OCI-LY7 (cell line): ENCODE measurements around the gene PTBP3. TPM values are rescaled to one million over a fixed set of nuclear protein-coding genes. Genes with fewer than 3 reads are reported as not detected.

ENCODE experiments used
- BruUV-seq: library from RNA; stranded (reverse); fragments of 400-500 nt; replicated peaks from 2 replicates; lab custom pipeline; 2021; lab: Mats Ljungman, UMichigan
- CTCF ChIA-PET: fragments of 300-600 bp; sonication (Branson Sonifier 250); formaldehyde crosslinking; loops from one replicate; lab custom pipeline; 2022; ENCODE audit warnings: antibody characterized with exemption; ENCODE audit not compliant: unreplicated experiment; lab: Charles Lee
- POLR2A ChIA-PET: fragments of 300-600 bp; sonication (Branson Sonifier 250); formaldehyde crosslinking; loops from one replicate; lab custom pipeline; 2022; ENCODE audit warnings: antibody characterized with exemption; lab: Charles Lee
- DNase-seq: peaks from one replicate; pipeline ENCODE4 v3.0.0-alpha.2; 2015; ENCODE audit warnings: low spot score
- H2AFZ ChIP-seq: fragments of 200-600 bp; sonication (generic), shearing (Covaris generic); 2 replicates; pipeline ENCODE4 v1.6.1; 2014; ENCODE audit warnings: mild to moderate bottlenecking, antibody characterized with exemption, low read length, moderate library complexity
- H3K27ac ChIP-seq: fragments of 200-600 bp; sonication (generic); 2 replicates; pipeline ENCODE4 v1.5.1; 2014; ENCODE audit warnings: mixed run types, low read depth, mild to moderate bottlenecking, moderate library complexity, low read length, inconsistent platforms; ENCODE audit not compliant: poor library complexity, severe bottlenecking
- H3K36me3 ChIP-seq: fragments of 200-600 bp; sonication (generic); 2 replicates; pipeline ENCODE4 v1.6.1; 2014; ENCODE audit warnings: mild to moderate bottlenecking, antibody characterized with exemption, low read length, moderate library complexity, mixed read lengths; ENCODE audit not compliant: insufficient read depth
- H3K4me1 ChIP-seq: fragments of 200-600 bp; sonication (generic); 2 replicates; pipeline ENCODE4 v1.5.1; 2014; ENCODE audit warnings: mild to moderate bottlenecking, low read length; ENCODE audit not compliant: insufficient read depth, poor library complexity, severe bottlenecking
- H3K4me2 ChIP-seq: fragments of 200-600 bp; sonication (generic); 2 replicates; pipeline ENCODE4 v1.6.1; 2014; ENCODE audit warnings: mild to moderate bottlenecking, low read length
- H3K4me3 ChIP-seq: fragments of 200-600 bp; sonication (generic); 2 replicates; pipeline ENCODE4 v1.5.1; 2014; ENCODE audit warnings: mild to moderate bottlenecking, low read depth, low read length; ENCODE audit not compliant: poor library complexity, severe bottlenecking
- H3K79me2 ChIP-seq: fragments of 200-600 bp; sonication (generic); 2 replicates; pipeline ENCODE4 v1.6.1; 2016; ENCODE audit warnings: low read depth, mild to moderate bottlenecking, low read length, moderate library complexity, mixed read lengths; ENCODE audit not compliant: insufficient read depth
- H3K9me2 ChIP-seq: fragments of 200-600 bp; sonication (generic); 2 replicates; pipeline ENCODE4 v1.6.1; 2016; ENCODE audit warnings: mild to moderate bottlenecking, low read length, mixed read lengths; ENCODE audit not compliant: insufficient read depth
- H3K9me3 ChIP-seq: fragments of 200-600 bp; sonication (generic); 2 replicates; pipeline ENCODE4 v1.6.1; 2014; ENCODE audit warnings: mild to moderate bottlenecking, mixed run types, low read length, mixed read lengths
- H4K20me1 ChIP-seq: fragments of 200-600 bp; sonication (generic); 2 replicates; pipeline ENCODE4 v1.6.1; 2014; ENCODE audit warnings: mild to moderate bottlenecking, antibody characterized with exemption, low read length, moderate library complexity, mixed read lengths; ENCODE audit not compliant: insufficient read depth
- EZH2phosphoT487 ChIP-seq: fragments of 200-600 bp; sonication (generic); IDR thresholded peaks from 2 replicates; pipeline ENCODE4 v1.6.1; 2018; ENCODE audit warnings: low read depth, borderline replicate concordance, mild to moderate bottlenecking, mixed run types, antibody characterized with exemption, low read length, moderate library complexity, mixed read lengths
- intact Hi-C: fragments of 100-400 bp; cut with micrococcal nuclease; formaldehyde crosslinking; loops from one replicate; pipeline ENCODE4 v1.10.0; 2022; ENCODE audit not compliant: unreplicated experiment
- total RNA-seq, 2 experiments: library from RNA; depleted of rRNA in 1 of 2; stranded (reverse); fragments of >200 nt in 1 of 2; shearing (Covaris generic) in 1 of 2; gene quantifications; 2 replicates each; pipeline ENCODE4 v1.2.3, GENCODE V29; 2014 to 2022
- TF ChIP-seq, protein P1 (sequence below): fragments of 200-600 bp; sonication (generic); conservative IDR thresholded peaks from 2 replicates; pipeline ENCODE4 v1.5.1; 2014; ENCODE audit warnings: mild to moderate bottlenecking, antibody characterized with exemption, low read length, moderate library complexity, mixed read lengths

Gene PTBP3
- total RNA-seq, 2 experiments from 2014 or later, result 38.1 to 98.2 TPM

DNA sequence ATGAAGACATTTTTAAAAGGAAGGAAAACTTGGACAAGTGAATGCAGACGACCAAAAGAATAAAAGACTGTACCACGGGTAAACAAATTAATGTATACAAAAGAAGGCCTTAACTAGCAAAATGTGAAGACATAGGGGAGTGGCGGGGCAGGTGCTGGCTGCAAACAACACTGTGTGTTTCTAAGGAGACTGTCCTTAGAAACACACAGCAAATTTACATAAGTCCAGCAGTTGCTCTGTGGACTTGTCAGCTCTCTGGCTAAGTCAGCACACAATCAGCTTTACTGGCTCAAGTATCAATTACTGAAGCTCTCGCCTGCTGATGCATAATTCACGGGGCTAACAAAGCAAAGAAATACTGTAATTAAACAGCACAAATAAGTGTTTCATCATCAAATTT is 24.8 kb downstream of the PTBP3 start:
- Histone ChIP-seq H4K20me1 (peaks cover 17% of the 10 kb centered on the region), H3K79me2 (peaks cover 81% of the 10 kb centered on the region), H3K4me1 (no peaks in the 10 kb centered on the region), H3K9me2 (no peaks in the 10 kb centered on the region), H3K9me3 (no peaks in the 10 kb centered on the region), H3K4me2 (no peak overlapping the region), H3K27ac (no peak overlapping the region), H2AFZ (no peak overlapping the region), H3K4me3 (no peak overlapping the region), H3K36me3 (0 out of 2 replicates have a peak, but pooled peaks cover 7% of the 10 kb centered on the region)
- TF ChIP-seq, protein P1, sequence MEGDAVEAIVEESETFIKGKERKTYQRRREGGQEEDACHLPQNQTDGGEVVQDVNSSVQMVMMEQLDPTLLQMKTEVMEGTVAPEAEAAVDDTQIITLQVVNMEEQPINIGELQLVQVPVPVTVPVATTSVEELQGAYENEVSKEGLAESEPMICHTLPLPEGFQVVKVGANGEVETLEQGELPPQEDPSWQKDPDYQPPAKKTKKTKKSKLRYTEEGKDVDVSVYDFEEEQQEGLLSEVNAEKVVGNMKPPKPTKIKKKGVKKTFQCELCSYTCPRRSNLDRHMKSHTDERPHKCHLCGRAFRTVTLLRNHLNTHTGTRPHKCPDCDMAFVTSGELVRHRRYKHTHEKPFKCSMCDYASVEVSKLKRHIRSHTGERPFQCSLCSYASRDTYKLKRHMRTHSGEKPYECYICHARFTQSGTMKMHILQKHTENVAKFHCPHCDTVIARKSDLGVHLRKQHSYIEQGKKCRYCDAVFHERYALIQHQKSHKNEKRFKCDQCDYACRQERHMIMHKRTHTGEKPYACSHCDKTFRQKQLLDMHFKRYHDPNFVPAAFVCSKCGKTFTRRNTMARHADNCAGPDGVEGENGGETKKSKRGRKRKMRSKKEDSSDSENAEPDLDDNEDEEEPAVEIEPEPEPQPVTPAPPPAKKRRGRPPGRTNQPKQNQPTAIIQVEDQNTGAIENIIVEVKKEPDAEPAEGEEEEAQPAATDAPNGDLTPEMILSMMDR, result no peak
- TF ChIP-seq EZH2phosphoT487, result no peak
- ChIA-PET POLR2A (interaction anchor here (0.6 to 1.1 kb wide), 2 partner anchors 14 to 19 kb away, joined by 3 to 5 read pairs; no protein-coding TSS in a partner anchor), CTCF (no interaction called here)
- intact Hi-C loops, result no loop called here
- no peak for DNase-seq
- BruUV-seq, result no TSS peak

DNA sequence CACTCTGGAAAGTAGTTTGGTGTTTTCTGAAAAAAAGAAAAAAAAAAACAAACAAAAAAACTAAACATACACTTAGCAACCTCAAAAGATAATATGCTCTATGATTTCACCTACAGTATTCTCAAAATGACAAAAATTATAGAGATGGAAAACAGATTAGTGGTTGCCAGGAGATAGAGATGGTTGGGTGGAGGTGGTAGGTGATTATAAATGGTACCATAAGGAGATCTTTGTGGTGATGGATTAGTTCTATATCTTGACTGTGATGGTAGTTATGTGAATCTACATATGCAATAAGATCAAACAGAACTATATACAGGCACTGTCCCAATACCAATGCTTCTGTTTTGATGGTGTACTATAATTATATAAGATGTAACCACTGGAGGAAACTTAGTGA is 32.0 kb downstream of the PTBP3 start:
- intact Hi-C loops, result no loop called here
- BruUV-seq, result no TSS peak
- peaks cover 3% of the 10 kb centered on the region for H3K4me1 ChIP-seq
- no peak for DNase-seq
- no peak overlapping the region for H2AFZ ChIP-seq
- peaks cover 81% of the 10 kb centered on the region for H3K79me2 ChIP-seq
- H3K4me3 ChIP-seq, result no peak overlapping the region
- TF ChIP-seq EZH2phosphoT487, result no peak
- TF ChIP-seq, protein P1, result no peak
- no peaks in the 10 kb centered on the region for H3K36me3 ChIP-seq
- H3K9me3 ChIP-seq, result no peaks in the 10 kb centered on the region
- no peak overlapping the region for H3K4me2 ChIP-seq
- H3K9me2 ChIP-seq, result no peaks in the 10 kb centered on the region
- POLR2A ChIA-PET, result no interaction called here
- no peaks in the 10 kb centered on the region; the same call in 1 of the 2 replicates for H4K20me1 ChIP-seq
- CTCF ChIA-PET, result no interaction called here
- H3K27ac ChIP-seq, result no peak overlapping the region

DNA sequence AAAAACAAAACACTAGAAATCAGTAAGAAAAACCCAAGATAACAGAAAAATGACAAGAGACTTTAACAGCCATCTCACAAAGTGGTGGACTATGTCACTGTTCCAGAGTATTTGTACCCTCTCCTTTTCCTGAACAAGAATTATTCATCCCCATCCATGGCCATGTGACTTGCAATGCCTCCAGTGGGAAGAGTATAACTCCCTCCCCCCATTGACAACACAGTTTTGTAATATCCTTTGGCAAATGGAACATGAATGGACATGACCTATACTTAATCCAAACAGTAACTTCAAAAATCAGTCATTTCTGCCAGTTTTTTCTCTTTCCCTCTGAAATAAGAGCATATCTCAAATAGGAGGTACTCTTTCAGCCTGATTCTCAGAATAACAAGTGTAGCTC is 33.9 kb downstream of the PTBP3 start:
- ChIA-PET CTCF (no interaction called here), POLR2A (no interaction called here)
- no peaks in the 10 kb centered on the region; the same call in 1 of the 2 replicates for H4K20me1 ChIP-seq
- H3K4me1 ChIP-seq, result peaks cover 3% of the 10 kb centered on the region
- no peaks in the 10 kb centered on the region for H3K9me2 ChIP-seq
- intact Hi-C loops, result no loop called here
- no peak overlapping the region for H2AFZ ChIP-seq
- no peak overlapping the region for H3K4me3 ChIP-seq
- H3K36me3 ChIP-seq, result peaks cover 10% of the 10 kb centered on the region; the same call in 1 of the 2 replicates
- H3K27ac ChIP-seq, result no peak overlapping the region
- BruUV-seq, result no TSS peak
- H3K79me2 ChIP-seq, result peaks cover 75% of the 10 kb centered on the region
- no peak overlapping the region for H3K4me2 ChIP-seq
- TF ChIP-seq, protein P1, result no peak
- no peak for TF ChIP-seq EZH2phosphoT487
- H3K9me3 ChIP-seq, result no peaks in the 10 kb centered on the region
- no peak for DNase-seq
